ENCODE data around the gene AURKAIP1. TPM values are rescaled to one million over a fixed set of nuclear protein-coding genes. Genes with fewer than 3 reads are reported as not detected.
A peak's percentile ranks its signal among the peaks of the same experiment; 100 is the strongest.

The AURKAIP1 gene
- total and polyA plus RNA-seq, 2 of the 13 experiments (the other 11 are each of a cell fraction or from before 2014, with no cell fraction given) = 69.5 to 175 TPM

DNA sequence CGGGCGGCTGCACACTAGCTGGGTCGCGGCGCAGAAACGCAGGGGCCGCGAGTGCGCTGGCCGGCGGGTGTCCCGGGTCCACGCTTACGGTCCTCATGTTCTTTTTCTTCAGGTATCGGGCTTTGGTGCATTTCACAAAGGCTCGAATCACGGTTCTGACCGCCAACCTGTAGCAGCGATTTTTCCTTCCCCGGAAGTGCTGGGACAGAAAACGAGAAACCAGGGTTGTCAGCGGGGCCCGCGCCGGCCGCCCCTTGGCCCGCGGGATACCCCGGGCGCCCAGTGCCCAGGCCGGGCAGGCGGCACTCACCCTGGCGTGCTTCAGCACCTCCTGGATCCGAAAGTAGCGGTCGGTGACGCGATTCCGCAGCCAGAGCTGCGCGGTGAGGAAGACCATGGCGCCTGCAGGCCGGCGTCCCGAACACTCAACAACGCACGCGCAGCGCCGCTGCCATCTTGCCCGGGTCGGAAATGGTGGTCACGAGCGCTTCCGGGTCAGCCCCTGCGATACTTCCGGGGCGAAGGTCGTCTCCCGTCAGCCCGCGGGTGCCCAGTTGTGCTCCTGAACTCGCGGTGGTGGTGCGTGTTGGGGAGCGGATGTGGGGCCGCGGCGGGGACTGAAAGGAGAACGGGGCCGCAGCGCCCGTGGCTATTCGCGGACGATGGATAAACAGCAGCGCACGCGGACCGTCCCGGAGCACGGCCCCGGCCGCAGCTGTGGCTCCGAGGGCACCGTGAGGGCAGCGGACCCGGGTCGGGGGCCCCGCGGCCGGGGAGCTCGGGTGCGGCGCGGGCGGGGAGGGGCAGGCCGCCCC lies 32.0 kb upstream of the AURKAIP1 start, which contains the start of gene MRPL20 (continued):
- TF ChIP-seq, protein P1, sequence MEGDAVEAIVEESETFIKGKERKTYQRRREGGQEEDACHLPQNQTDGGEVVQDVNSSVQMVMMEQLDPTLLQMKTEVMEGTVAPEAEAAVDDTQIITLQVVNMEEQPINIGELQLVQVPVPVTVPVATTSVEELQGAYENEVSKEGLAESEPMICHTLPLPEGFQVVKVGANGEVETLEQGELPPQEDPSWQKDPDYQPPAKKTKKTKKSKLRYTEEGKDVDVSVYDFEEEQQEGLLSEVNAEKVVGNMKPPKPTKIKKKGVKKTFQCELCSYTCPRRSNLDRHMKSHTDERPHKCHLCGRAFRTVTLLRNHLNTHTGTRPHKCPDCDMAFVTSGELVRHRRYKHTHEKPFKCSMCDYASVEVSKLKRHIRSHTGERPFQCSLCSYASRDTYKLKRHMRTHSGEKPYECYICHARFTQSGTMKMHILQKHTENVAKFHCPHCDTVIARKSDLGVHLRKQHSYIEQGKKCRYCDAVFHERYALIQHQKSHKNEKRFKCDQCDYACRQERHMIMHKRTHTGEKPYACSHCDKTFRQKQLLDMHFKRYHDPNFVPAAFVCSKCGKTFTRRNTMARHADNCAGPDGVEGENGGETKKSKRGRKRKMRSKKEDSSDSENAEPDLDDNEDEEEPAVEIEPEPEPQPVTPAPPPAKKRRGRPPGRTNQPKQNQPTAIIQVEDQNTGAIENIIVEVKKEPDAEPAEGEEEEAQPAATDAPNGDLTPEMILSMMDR (CRISPR knock-in tag; IDR thresholded peaks at IDR 0.05) = peak; percentile 28; the same call in 1 of the 2 replicates
- TF ChIP-seq ZNF572 (CRISPR knock-in tag; IDR thresholded peaks at IDR 0.05) (0 out of 2 replicates have a peak, but pooled peaks have one; percentile 41), FOXC1 (CRISPR knock-in tag; IDR thresholded peaks at IDR 0.05; ENCODE audit: borderline replicate concordance) (peak; percentile 92; the same call in 1 of the 2 replicates), TRAFD1 (CRISPR knock-in tag; IDR thresholded peaks at IDR 0.05; ENCODE audit: borderline replicate concordance) (no peak), BCL3 (CRISPR knock-in tag; IDR thresholded peaks at IDR 0.05) (peak; percentile 75; the same call in 1 of the 2 replicates), CAMTA2 (CRISPR knock-in tag; IDR thresholded peaks at IDR 0.05; ENCODE audit: borderline replicate concordance) (peak; percentile 84; the same call in 1 of the 2 replicates), ZNF589 (CRISPR knock-in tag; conservative IDR thresholded peaks at IDR 0.05) (peak; percentile 65; the same call in 1 of the 2 replicates), ZNF101 (CRISPR knock-in tag; IDR thresholded peaks at IDR 0.05; ENCODE audit: borderline replicate concordance, low read depth) (peak; percentile 32; the same call in 1 of the 2 replicates), ZSCAN31 (CRISPR knock-in tag; IDR thresholded peaks at IDR 0.05; ENCODE audit: low read depth) (no peak; the same call in 1 of the 2 replicates), MAF1 (CRISPR knock-in tag; IDR thresholded peaks at IDR 0.05; ENCODE audit: borderline replicate concordance) (0 out of 2 replicates have a peak, but pooled peaks have one; percentile 74), ZNF263 (CRISPR knock-in tag; IDR thresholded peaks at IDR 0.05) (peak; percentile 81), SP4 (CRISPR knock-in tag; IDR thresholded peaks at IDR 0.05) (peak; percentile 48), U2AF2 (IDR thresholded peaks at IDR 0.05; ENCODE audit: low read depth, low read length) (0 out of 2 replicates have a peak, but pooled peaks have one; percentile 46), ZFY (CRISPR knock-in tag; IDR thresholded peaks at IDR 0.05) (peak; percentile 97), NFKB2 (CRISPR knock-in tag; IDR thresholded peaks at IDR 0.05; ENCODE audit: borderline replicate concordance) (peak; percentile 50; the same call in 1 of the 2 replicates), YEATS4 (CRISPR knock-in tag; IDR thresholded peaks at IDR 0.05; ENCODE audit: borderline replicate concordance) (peak; percentile 97), ZFP36L1 (CRISPR knock-in tag; IDR thresholded peaks at IDR 0.05) (no peak), RELA (CRISPR knock-in tag; IDR thresholded peaks at IDR 0.05) (no peak), IRF1 (CRISPR knock-in tag; IDR thresholded peaks at IDR 0.05; ENCODE audit: low read depth) (peak; percentile 53; the same call in 1 of the 2 replicates), ZMAT3 (CRISPR knock-in tag; conservative IDR thresholded peaks at IDR 0.05) (peak; percentile 79)
- TF ChIP-seq, protein P2, sequence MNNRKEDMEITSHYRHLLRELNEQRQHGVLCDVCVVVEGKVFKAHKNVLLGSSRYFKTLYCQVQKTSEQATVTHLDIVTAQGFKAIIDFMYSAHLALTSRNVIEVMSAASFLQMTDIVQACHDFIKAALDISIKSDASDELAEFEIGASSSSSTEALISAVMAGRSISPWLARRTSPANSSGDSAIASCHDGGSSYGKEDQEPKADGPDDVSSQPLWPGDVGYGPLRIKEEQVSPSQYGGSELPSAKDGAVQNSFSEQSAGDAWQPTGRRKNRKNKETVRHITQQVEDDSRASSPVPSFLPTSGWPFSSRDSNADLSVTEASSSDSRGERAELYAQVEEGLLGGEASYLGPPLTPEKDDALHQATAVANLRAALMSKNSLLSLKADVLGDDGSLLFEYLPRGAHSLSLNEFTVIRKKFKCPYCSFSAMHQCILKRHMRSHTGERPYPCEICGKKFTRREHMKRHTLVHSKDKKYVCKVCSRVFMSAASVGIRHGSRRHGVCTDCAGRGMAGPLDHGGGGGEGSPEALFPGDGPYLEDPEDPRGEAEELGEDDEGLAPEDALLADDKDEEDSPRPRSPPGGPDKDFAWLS (CRISPR knock-in tag; IDR thresholded peaks at IDR 0.05; ENCODE audit: borderline replicate concordance) = no peak
